Heart left ventricle (tissue), 16 donors: Measurements from ENCODE around the gene GHRL. TPM values are rescaled to one million over a fixed set of nuclear protein-coding genes. Genes with fewer than 3 reads are reported as not detected.

ENCODE experiments used
- ATAC-seq, 4 donors: fragments of 200-7000 bp; cut with Tn5 transposase; one replicate each; pipeline ENCODE4 v1.9.1; 2020 to 2022; ENCODE audit warnings: moderate library complexity in 4 of 4, mild to moderate bottlenecking in 3 of 4, moderate number of reproducible peaks in 1 of 4
- DNase-seq, 5 donors: peaks; one replicate each; pipeline ENCODE4 v3.0.0-alpha.2; 2020
- H3K27ac ChIP-seq, 12 donors: fragments of 200-600 bp; sonication (generic) in 4 of 12; one replicate each; pipeline versions ENCODE4 v1.5.0 to v1.8.0; 2016 to 2022; ENCODE audit warnings: mild to moderate bottlenecking in 2 of 12
- H3K27me3 ChIP-seq, 9 donors: fragments of 200-600 bp; sonication (generic) in 2 of 9; one replicate each; pipeline versions ENCODE4 v1.5.1 to v1.8.0; 2016 to 2022; ENCODE audit warnings: mild to moderate bottlenecking in 3 of 9
- H3K36me3 ChIP-seq, 9 donors: fragments of 200-600 bp; sonication (generic) in 2 of 9; one replicate each; pipeline versions ENCODE4 v1.5.0 to v1.8.0; 2018 to 2022; ENCODE audit warnings: mild to moderate bottlenecking in 2 of 9
- H3K4me1 ChIP-seq, 12 donors: fragments of 200-600 bp; sonication (generic) in 4 of 12; one replicate each; pipeline versions ENCODE4 v1.5.0 to v1.8.0; 2016 to 2022; ENCODE audit warnings: mild to moderate bottlenecking in 3 of 12
- H3K4me3 ChIP-seq, 12 donors: fragments of 200-600 bp; sonication (generic) in 4 of 12; one replicate each; pipeline versions ENCODE4 v1.5.0 to v1.8.0; 2017 to 2022; ENCODE audit warnings: mild to moderate bottlenecking in 9 of 12, moderate library complexity in 4 of 12
- H3K9me3 ChIP-seq, 12 donors: fragments of 200-600 bp; sonication (generic) in 4 of 12; one replicate each; pipeline versions ENCODE4 v1.5.0 to v1.8.0; 2016 to 2022; ENCODE audit warnings: mild to moderate bottlenecking in 1 of 12
- CTCF ChIP-seq, 12 donors: fragments of 200-600 bp; sonication (generic) in 4 of 12; IDR thresholded peaks; one replicate each; pipeline versions ENCODE4 v1.5.0 to v1.8.0; 2018 to 2022; ENCODE audit warnings: antibody characterized with exemption in 12 of 12, mild to moderate bottlenecking in 5 of 12
- POLR2A ChIP-seq, 2 donors: fragments of 450-650 bp; IDR thresholded peaks; one replicate each; pipeline ENCODE4 v1.6.1; 2017; ENCODE audit warnings: antibody characterized with exemption in 2 of 2, mild to moderate bottlenecking in 2 of 2, moderate library complexity in 2 of 2
- WGBS, 4 donors: extraction: QIAGEN DNeasy Blood & Tissue Kit in 2 of 4; methylation state at CpG; one replicate each; pipeline versions ENCODE4 v1.1.5 to v1.1.7; 2013 to 2018; 5-methylcytosine and 5-hydroxymethylcytosine counted together
- intact Hi-C, 10 donors: fragments of 100-400 bp; cut with DNase I; formaldehyde crosslinking; loops; one replicate each; pipeline versions ENCODE4 v1.11.1 to v1.14.2; 2022
- polyA plus RNA-seq, 2 donors: library from polyadenylated mRNA; stranded (reverse); fragments of 200-250 nt; gene quantifications; one replicate each; pipeline ENCODE4 v1.2.3, GENCODE V29; 2013
- total RNA-seq, 9 donors: library from RNA; depleted of rRNA in 2 of 9; stranded (reverse); fragments of >200 nt in 2 of 9; fragmentation: NEBNext Ultra II Directional in 3 of 9; extraction: Animal tissue kit (Norgen Biotek cat#: 25700) in 3 of 9; gene quantifications; one replicate each; pipeline versions ENCODE4 v1.1.0 to v1.2.4, GENCODE V29; 2016 to 2023
- donor health status: ischemic (EF 13 %, LVEDD 7.1; RV severe dilation, severe dysfunction).
- donor health status: healthy with polysubstance abuse.
- donor health status: DM: no; HTN: yes; CAD: no.
- donor health status: DM: no; HTN: no; CAD: no.
- donor health status: ischemic (EF 25% LVEDD 6.9; RV normal size, moderate dysfunction).
- donor health status: ischemic (EF 25% LVEDD 5.7; RV mildly dilated, moderate dysfunction).
- donor health status: healthy.
- donor health status: DM: yes; HTN: yes; CAD: no.
- donor health status: ischemic (EF 35%, LVEDD 5.7; RV mildly dilated, moderate dysfunction).
- donor health status: nonischemic (EF 11% LVEDD 7.7; RV severe dilation, severe dysfunction).
- donor health status: DM: yes; HTN: yes; CAD: no.
- donor health status: PGD.
- donor health status: ischemic (EF 29% LVEDD 5.4; RV normal size, mild dysfunction).
- donor health status: nonischemic (EF 23%, LVEDD 6.1; RV moderate dilation, normal function).

The GHRL gene
- total and polyA plus RNA-seq, 11 donors: 0.18 to 2.1 (median 0.61) TPM; not detected in 6

- 91 to 92% (median 91%) methylated on average over 12 of the region's 12 CpGs for WGBS, 4 donors
- Histone ChIP-seq H3K9me3 (no peaks in the 10 kb centered on the region), H3K27me3 (no peaks in the 10 kb centered on the region), H3K4me3 (no peak overlapping the region), H3K27ac (no peak overlapping the region), H3K36me3 (peaks cover 0 to 53% (median 28%) of the 10 kb centered on the region in 9 donors), H3K4me1 (peaks cover 0 to 25% (median 0%) of the 10 kb centered on the region in 12 donors)
- DNase-seq (no peak), ATAC-seq (no peak)
- TF ChIP-seq POLR2A (IDR thresholded peaks at IDR 0.05) (no peak), CTCF (IDR thresholded peaks at IDR 0.05) (no peak)
- intact Hi-C loops: no loop called here
Measured at GRCh38 chr3:10294030-10294586, 1.4 kb upstream of the GHRL start.

- ATAC-seq: no peak
- Histone ChIP-seq H3K4me1 (peaks cover 0 to 25% (median 2%) of the 10 kb centered on the region in 12 donors), H3K4me3 (no peak overlapping the region), H3K9me3 (no peaks in the 10 kb centered on the region), H3K27me3 (no peaks in the 10 kb centered on the region), H3K36me3 (peaks cover 0 to 59% (median 32%) of the 10 kb centered on the region in 9 donors), H3K27ac (no peak overlapping the region)
- TF ChIP-seq POLR2A (IDR thresholded peaks at IDR 0.05): no peak
- no peak for TF ChIP-seq CTCF (IDR thresholded peaks at IDR 0.05)
- 93 to 97% (median 96%) methylated on average over 6 of the region's 6 CpGs for WGBS, 4 donors
- intact Hi-C loops: no loop called here
- no peak for DNase-seq
Measured at GRCh38 chr3:10291641-10292040, 1.1 kb downstream of the GHRL start.

GRCh38 chr3:10290481-10291176, 2.1 kb downstream of the GHRL start:
- Histone ChIP-seq H3K9me3 (no peaks in the 10 kb centered on the region), H3K4me1 (peaks cover 0 to 25% (median 2%) of the 10 kb centered on the region in 12 donors), H3K27ac (no peak overlapping the region), H3K36me3 (peaks cover 0 to 59% (median 37%) of the 10 kb centered on the region in 9 donors), H3K27me3 (no peaks in the 10 kb centered on the region), H3K4me3 (no peak overlapping the region)
- WGBS, 4 donors: 87 to 92% (median 88%) methylated on average over 17 to 18 of the region's 18 CpGs
- no peak for ATAC-seq
- TF ChIP-seq CTCF (IDR thresholded peaks at IDR 0.05) (no peak), POLR2A (IDR thresholded peaks at IDR 0.05) (no peak)
- intact Hi-C loops: no loop called here
- DNase-seq: no peak

GRCh38 chr3:10289787-10290355, 2.9 kb downstream of the GHRL start:
- H3K27ac ChIP-seq: no peak overlapping the region
- peaks cover 0 to 30% (median 2%) of the 10 kb centered on the region in 12 donors for H3K4me1 ChIP-seq
- no peaks in the 10 kb centered on the region for H3K9me3 ChIP-seq
- DNase-seq (no peak), ATAC-seq (no peak)
- peaks cover 0 to 59% (median 35%) of the 10 kb centered on the region in 9 donors for H3K36me3 ChIP-seq
- intact Hi-C loops: no loop called here
- H3K27me3 ChIP-seq: no peaks in the 10 kb centered on the region
- 89 to 92% (median 91%) methylated on average over 9 of the region's 9 CpGs for WGBS, 4 donors
- H3K4me3 ChIP-seq: no peak overlapping the region
- TF ChIP-seq POLR2A (IDR thresholded peaks at IDR 0.05): no peak
- TF ChIP-seq CTCF (IDR thresholded peaks at IDR 0.05): no peak
